Measurements from ENCODE around the gene SKA3.

GRCh38 chr13:21225082-21225481 lies 48.7 kb upstream of the SKA3 start:
- no peak for TF ChIP-seq CTCF (IDR thresholded peaks at IDR 0.05; ENCODE audit: low read length)
- TF ChIP-seq EZH2 (optimal IDR thresholded peaks at IDR 0.05; ENCODE audit: low read depth, low read length) = no peak
